ENCODE results near the gene MAP3K4.

GRCh38 chr6:161110028-161110779, 118.6 kb downstream of the MAP3K4 start:
- TF ChIP-seq ESRRG (CRISPR knock-in tag; IDR thresholded peaks at IDR 0.05), result no peak
- no peak for TF ChIP-seq GLIS3 (CRISPR knock-in tag; IDR thresholded peaks at IDR 0.05)
- TF ChIP-seq CREB5 (CRISPR knock-in tag; IDR thresholded peaks at IDR 0.05; ENCODE audit: low read depth), result no peak
- TF ChIP-seq OSR1 (CRISPR knock-in tag; IDR thresholded peaks at IDR 0.05), result no peak
- TF ChIP-seq TCF4 (CRISPR knock-in tag; IDR thresholded peaks at IDR 0.05; ENCODE audit: borderline replicate concordance), result no peak
- TF ChIP-seq PATZ1 (CRISPR knock-in tag; IDR thresholded peaks at IDR 0.05; ENCODE audit: borderline replicate concordance), result no peak
- TF ChIP-seq CSDC2 (CRISPR knock-in tag; IDR thresholded peaks at IDR 0.05), result no peak
- no peak for TF ChIP-seq ZNF565 (CRISPR knock-in tag; conservative IDR thresholded peaks at IDR 0.05; ENCODE audit: low read depth)
- no peak for TF ChIP-seq PPARA (CRISPR knock-in tag; IDR thresholded peaks at IDR 0.05; ENCODE audit: borderline replicate concordance)
- no peak for TF ChIP-seq ZFP30 (CRISPR knock-in tag; IDR thresholded peaks at IDR 0.05)
